ENCODE results near the gene NHSL1. TPM values are rescaled to one million over a fixed set of nuclear protein-coding genes. Genes with fewer than 3 reads are reported as not detected.

The NHSL1 gene
- total and polyA plus RNA-seq, 2 of the 8 experiments (the other 6 are each of a cell fraction or from before 2014, with no cell fraction given): 7.2 to 32.4 TPM

GRCh38 chr6:138427701-138428100 lies 71.6 kb downstream of the NHSL1 start (continued):
- TF ChIP-seq CHD7 (IDR thresholded peaks at IDR 0.05; ENCODE audit: insufficient replicate concordance, low read length) (no peak), CREB1 (IDR thresholded peaks at IDR 0.05) (no peak), JUND (IDR thresholded peaks at IDR 0.05; ENCODE audit: low read length) (no peak), BACH1 (IDR thresholded peaks at IDR 0.05; ENCODE audit: low read length) (no peak), KDM5A (IDR thresholded peaks at IDR 0.05; ENCODE audit: low read length) (no peak), KDM4A (IDR thresholded peaks at IDR 0.05; ENCODE audit: low read depth, low read length, severe bottlenecking) (no peak), SP1 (IDR thresholded peaks at IDR 0.05; ENCODE audit: low read depth, low read length) (no peak), TEAD4 (IDR thresholded peaks at IDR 0.05; ENCODE audit: low read depth, low read length) (no peak)
- TF ChIP-seq, protein P1, sequence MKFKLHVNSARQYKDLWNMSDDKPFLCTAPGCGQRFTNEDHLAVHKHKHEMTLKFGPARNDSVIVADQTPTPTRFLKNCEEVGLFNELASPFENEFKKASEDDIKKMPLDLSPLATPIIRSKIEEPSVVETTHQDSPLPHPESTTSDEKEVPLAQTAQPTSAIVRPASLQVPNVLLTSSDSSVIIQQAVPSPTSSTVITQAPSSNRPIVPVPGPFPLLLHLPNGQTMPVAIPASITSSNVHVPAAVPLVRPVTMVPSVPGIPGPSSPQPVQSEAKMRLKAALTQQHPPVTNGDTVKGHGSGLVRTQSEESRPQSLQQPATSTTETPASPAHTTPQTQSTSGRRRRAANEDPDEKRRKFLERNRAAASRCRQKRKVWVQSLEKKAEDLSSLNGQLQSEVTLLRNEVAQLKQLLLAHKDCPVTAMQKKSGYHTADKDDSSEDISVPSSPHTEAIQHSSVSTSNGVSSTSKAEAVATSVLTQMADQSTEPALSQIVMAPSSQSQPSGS (IDR thresholded peaks at IDR 0.05; ENCODE audit: low read length): no peak
- TF ChIP-seq, protein P2, sequence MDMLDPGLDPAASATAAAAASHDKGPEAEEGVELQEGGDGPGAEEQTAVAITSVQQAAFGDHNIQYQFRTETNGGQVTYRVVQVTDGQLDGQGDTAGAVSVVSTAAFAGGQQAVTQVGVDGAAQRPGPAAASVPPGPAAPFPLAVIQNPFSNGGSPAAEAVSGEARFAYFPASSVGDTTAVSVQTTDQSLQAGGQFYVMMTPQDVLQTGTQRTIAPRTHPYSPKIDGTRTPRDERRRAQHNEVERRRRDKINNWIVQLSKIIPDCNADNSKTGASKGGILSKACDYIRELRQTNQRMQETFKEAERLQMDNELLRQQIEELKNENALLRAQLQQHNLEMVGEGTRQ (IDR thresholded peaks at IDR 0.05; ENCODE audit: low read length): no peak
